ENCODE results near the gene TP53BP2. TPM values are rescaled to one million over a fixed set of nuclear protein-coding genes. Genes with fewer than 3 reads are reported as not detected.

Gene TP53BP2
- total RNA-seq, 1 donor from 2014 or later: 22.6 TPM

- FAIRE-seq (no peak), DNase-seq (ENCODE audit: low read depth) (no peak)
- Histone ChIP-seq H3K36me3 (ENCODE audit: control insufficient read depth, insufficient read depth, low read length) (peaks cover 56% of the 10 kb centered on the region), H3K27me3 (ENCODE audit: control insufficient read depth, insufficient read depth, low read length) (no peaks in the 10 kb centered on the region), H3K4me3 (ENCODE audit: low read depth, low read length) (no peak overlapping the region)
- TF ChIP-seq CTCF (IDR thresholded peaks at IDR 0.05; ENCODE audit: insufficient read depth, low read length, severe bottlenecking): no peak
Measured at GRCh38 chr1:223760833-223761232, 84.9 kb downstream of the TP53BP2 start.

GRCh38 chr1:223759273-223759672, 86.5 kb downstream of the TP53BP2 start:
- no peak for TF ChIP-seq CTCF (IDR thresholded peaks at IDR 0.05; ENCODE audit: insufficient read depth, low read length, severe bottlenecking)
- no peak overlapping the region for H3K4me3 ChIP-seq (ENCODE audit: low read depth, low read length)
- no peaks in the 10 kb centered on the region for H3K27me3 ChIP-seq (ENCODE audit: control insufficient read depth, insufficient read depth, low read length)
- H3K36me3 ChIP-seq (ENCODE audit: control insufficient read depth, insufficient read depth, low read length): peaks cover 55% of the 10 kb centered on the region
- FAIRE-seq: no peak
- no peak for DNase-seq (ENCODE audit: low read depth)

GRCh38 chr1:223758734-223759133, 87.0 kb downstream of the TP53BP2 start:
- no peak for TF ChIP-seq CTCF (IDR thresholded peaks at IDR 0.05; ENCODE audit: insufficient read depth, low read length, severe bottlenecking)
- peaks cover 54% of the 10 kb centered on the region for H3K36me3 ChIP-seq (ENCODE audit: control insufficient read depth, insufficient read depth, low read length)
- no peaks in the 10 kb centered on the region for H3K27me3 ChIP-seq (ENCODE audit: control insufficient read depth, insufficient read depth, low read length)
- DNase-seq (ENCODE audit: low read depth): no peak
- no peak for FAIRE-seq
- H3K4me3 ChIP-seq (ENCODE audit: low read depth, low read length): no peak overlapping the region

- TF ChIP-seq CTCF (IDR thresholded peaks at IDR 0.05; ENCODE audit: insufficient read depth, low read length, severe bottlenecking): no peak
- DNase-seq (ENCODE audit: low read depth): no peak
- Histone ChIP-seq H3K4me3 (ENCODE audit: low read depth, low read length) (no peak overlapping the region), H3K27me3 (ENCODE audit: control insufficient read depth, insufficient read depth, low read length) (no peaks in the 10 kb centered on the region), H3K36me3 (ENCODE audit: control insufficient read depth, insufficient read depth, low read length) (peaks cover 58% of the 10 kb centered on the region)
- no peak for FAIRE-seq
Measured at GRCh38 chr1:223756806-223757700, 88.7 kb downstream of the TP53BP2 start.

GRCh38 chr1:223755992-223756775, 89.6 kb downstream of the TP53BP2 start:
- TF ChIP-seq CTCF (IDR thresholded peaks at IDR 0.05; ENCODE audit: insufficient read depth, low read length, severe bottlenecking): no peak
- peaks cover 58% of the 10 kb centered on the region for H3K36me3 ChIP-seq (ENCODE audit: control insufficient read depth, insufficient read depth, low read length)
- FAIRE-seq (no peak), DNase-seq (ENCODE audit: low read depth) (no peak)
- no peak overlapping the region for H3K4me3 ChIP-seq (ENCODE audit: low read depth, low read length)
- H3K27me3 ChIP-seq (ENCODE audit: control insufficient read depth, insufficient read depth, low read length): no peaks in the 10 kb centered on the region

Data from bronchial epithelial cell (primary cell).